Right lobe of liver (tissue), 4 donors: ENCODE measurements around the gene HSPA4.

Source experiments
- CTCF ChIP-seq, 4 donors: fragments of 200-600 bp in 3 of 4; fragments of 450-650 bp in 1 of 4; IDR thresholded peaks; one replicate each; pipeline versions ENCODE4 v1.5.1 to v1.8.0; 2016 to 2022; ENCODE audit warnings: antibody characterized with exemption in 4 of 4, mild to moderate bottlenecking in 2 of 4
- POLR2A ChIP-seq: fragments of 450-650 bp; IDR thresholded peaks from one replicate; pipeline ENCODE4 v1.6.1; 2017; ENCODE audit warnings: antibody characterized with exemption, mild to moderate bottlenecking
- donor health status: DM: no; HTN: no; CAD: no.
- donor health status: DM: no; HTN: no; CAD: no.
- donor health status: DM: no; HTN: yes; CAD: no.

- TF ChIP-seq CTCF (IDR thresholded peaks at IDR 0.05) (no peak), POLR2A (no peak)
Observed at GRCh38 chr5:133081703-133082102, 29.9 kb downstream of the HSPA4 start.
